ENCODE results near the gene MKLN1. TPM values are rescaled to one million over a fixed set of nuclear protein-coding genes. Genes with fewer than 3 reads are reported as not detected.
"Not testable (repeated sequence)": the region's sequence is repeated elsewhere in the genome, so short reads cannot be mapped to it uniquely, and the experiment has no call there.

Gene MKLN1
- polyA plus RNA-seq, 12 donors, result 20.4 to 43.8 (median 28.4) TPM; not detected in 1

DNA sequence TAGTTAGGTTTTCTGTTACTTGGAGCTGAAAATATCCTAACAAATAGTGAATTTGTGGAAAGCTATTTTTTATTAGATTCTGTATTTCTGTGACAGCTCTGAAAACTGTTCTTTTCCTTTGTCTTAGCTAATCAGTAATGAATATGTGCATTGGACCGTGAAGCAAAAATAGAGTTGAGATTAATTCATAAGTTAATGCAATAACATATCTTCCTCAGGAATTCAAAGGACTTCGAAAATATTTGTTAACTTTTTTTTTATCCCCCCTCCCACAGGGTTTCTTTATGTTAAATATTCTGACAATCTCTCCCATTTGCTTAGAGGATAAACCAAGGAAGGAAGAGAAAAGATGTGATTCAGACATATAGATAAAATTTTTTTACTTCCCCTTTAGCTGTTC, 127.3 kb downstream of the MKLN1 start:
- no peak for DNase-seq

DNA sequence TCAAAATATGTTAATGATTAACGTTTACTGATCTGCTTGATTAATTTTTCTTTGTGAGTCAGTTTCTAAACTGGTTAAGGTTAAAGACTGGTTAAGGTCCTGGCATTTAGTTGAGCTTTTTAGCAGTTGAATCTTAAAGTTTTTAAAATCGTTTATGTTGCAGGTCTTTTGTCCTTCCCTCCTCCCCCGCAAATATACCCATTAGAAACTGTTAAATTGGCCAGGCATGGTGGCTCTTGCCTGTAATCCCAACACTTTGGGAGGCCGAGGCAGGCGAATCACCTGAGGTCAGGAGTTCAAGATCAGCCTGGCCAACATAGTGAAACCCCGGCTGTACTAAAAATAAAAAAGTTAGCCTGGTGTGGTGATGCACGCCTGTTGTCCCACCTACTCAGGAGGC, 127.9 kb downstream of the MKLN1 start:
- DNase-seq, result no peak

DNA sequence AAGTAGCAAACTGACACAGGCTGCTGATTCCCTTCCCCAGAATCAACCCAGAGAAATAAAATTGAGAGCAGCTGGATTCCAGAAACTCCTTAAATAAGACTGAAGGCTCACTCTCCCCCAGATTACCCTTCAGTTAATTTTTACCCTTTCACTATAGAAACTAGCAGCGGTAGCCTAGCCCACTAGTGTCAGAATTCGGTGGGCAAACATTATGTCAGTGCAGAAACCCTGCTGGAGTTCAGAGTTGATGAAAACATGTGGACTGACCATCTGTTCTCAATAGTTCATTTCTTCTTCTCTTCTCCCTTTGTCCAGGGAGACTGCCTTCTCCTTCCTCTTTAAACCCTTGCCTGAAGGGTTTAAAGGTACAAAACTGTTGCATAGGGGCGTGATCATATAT, 128.7 kb downstream of the MKLN1 start:
- no peak for DNase-seq

DNA sequence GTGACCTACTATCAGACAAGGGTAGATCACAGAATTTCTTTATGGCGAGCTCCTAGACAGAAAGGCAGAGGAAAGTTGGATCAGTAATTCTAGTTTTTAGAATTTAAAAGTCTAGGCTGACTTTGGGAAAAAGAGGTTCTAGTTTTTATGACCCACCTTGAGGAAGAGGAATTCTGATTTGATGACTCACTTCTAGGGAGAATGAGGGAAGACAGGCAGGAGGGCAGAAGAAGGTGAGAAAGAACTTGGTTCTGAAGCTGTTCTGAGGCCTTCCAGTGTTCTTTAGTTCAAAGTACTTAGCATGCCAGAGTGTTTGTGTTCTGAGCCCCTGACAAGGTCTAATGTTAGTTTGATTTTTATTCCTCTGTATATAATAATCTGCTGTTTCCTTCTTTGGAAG, 131.6 kb downstream of the MKLN1 start:
- DNase-seq, result no peak

DNA sequence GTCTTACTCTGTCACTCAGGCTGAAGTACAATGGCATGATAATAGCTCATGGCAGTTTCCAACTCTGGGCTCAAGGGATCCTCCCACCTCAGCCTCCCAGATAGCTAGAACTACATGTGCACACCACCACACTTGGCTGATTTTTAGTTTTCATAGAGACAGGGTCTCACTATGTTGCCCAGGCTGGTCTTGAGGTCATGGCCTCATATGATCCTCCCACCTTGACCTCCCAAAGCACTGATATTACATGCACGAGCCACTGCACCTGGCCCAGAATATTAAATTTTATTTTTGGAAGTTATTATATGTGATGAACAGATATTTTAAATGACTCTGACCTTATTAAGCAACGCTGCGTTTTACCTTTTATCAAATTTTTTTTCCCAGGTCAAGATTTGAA, 134.4 kb downstream of the MKLN1 start:
- no peak for DNase-seq

DNA sequence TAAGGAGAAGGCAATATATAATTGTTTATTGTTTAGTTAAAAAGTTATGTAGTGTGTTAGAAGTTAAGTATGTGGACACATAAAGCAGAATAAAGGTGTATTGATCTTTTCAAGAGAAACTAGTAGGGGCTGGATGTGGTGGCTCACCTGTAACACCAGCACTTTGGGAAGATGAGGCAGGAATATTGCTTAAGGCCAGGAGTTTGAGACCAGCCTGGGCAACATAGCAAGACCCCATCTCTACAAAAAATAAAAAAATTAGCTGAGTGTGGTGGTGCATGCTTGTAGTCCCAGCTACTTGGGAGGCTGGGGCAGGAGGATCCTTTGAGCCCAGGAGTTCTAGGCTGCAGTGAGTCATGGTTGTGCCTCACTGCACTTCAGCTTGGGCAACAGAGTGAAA, 135.0 kb downstream of the MKLN1 start:
- DNase-seq, result not testable (repeated sequence)

DNA sequence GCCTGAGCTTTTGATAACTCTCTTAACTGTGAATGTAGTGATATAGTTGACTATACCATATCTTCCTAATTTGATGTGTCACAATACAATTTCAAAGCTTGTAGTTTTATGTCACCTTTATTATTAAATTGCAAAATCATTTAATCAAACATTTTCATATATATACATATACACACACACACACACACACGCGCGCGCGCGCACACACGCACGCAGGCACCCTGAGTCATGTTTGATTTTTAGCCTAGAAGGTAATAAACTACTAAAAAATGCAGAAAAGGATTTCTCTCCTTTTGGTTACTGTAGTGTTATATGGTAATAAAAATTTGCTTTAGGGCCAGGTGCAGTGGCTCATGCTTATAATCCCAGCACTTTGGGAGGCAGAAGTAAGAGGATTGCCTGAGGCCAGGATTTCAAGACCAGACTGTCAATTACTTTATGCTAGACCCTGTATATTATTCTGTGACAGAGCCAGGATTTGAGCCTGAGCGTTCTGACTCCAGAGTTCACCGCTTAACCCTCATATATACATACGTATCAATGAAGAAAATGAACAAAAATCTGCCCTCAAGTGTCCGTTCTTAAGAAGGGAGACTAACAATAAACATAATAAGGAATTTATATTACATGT, 139.2 kb downstream of the MKLN1 start:
- DNase-seq, result no peak

DNA sequence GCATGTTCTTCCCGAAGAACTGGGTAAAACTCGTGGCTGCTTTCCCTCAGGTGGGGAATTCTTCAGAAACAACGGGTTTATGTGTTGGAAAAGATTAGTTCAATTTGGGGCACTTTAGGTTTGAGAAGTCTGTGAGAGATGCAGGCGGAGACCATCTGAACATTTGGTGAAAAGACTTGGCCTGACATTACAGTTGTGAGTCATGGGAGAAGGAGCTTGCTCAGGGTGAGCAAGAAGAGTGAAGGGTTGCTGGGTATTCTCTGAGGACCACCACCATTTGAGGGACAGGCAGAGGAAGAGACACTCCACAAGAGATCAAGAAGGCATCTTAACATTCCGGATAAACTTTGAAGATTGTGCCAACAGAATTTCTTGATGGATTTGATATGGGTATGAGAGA, 140.1 kb downstream of the MKLN1 start:
- no peak for DNase-seq

DNA sequence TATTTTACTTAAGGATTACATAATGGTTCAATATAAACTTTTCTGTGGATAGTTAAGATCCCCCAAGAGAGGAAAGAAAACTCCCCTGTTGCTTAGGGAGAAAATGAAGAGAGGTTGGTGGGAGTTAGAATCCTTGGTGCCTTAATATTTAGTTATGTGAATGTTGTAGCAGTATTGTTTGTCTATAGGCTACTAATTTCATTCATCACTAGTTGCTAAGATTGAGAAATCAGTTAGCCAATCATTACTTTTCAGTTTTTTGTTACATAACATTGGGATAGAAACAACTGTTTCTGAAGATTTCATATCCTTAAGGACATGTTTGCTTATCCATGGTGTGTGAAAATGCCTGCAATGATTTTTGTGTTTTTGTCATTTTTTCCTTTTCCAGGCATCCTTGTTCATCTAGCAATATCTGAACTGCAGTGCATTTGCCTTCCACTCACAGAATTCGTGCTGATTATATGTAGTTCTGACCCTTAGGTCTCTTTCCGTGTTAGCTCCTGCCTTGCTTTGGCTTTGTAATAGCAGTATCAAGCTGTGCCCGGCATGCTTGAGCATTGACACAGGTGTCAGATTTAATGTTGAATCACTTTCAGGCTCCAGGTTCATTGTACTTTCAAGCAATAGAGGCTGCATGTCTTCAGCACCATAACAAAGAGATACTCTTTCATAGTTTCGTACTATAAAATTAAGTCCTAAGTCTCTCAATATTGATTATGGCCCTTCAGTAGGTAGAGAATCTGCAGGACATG, 143.8 kb downstream of the MKLN1 start:
- DNase-seq, result no peak

DNA sequence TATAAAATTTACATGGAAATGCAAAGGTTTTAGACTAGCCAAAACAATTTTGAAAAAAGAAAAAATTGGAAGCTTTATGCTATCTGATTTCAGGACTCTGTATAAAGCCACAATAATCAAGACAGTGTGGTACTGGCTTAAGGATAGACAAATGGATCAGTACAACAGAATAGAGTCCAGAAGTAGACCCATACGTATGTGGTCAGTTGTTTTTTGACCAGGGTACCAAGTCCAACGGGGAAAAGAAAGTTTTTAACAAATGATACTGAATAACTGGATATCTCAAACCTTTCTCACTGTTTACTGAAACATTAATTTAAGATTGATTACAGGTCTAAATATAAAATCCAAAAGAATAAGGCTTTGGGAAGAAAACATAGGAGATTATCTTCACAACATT, 149.1 kb downstream of the MKLN1 start:
- no peak for DNase-seq

DNA sequence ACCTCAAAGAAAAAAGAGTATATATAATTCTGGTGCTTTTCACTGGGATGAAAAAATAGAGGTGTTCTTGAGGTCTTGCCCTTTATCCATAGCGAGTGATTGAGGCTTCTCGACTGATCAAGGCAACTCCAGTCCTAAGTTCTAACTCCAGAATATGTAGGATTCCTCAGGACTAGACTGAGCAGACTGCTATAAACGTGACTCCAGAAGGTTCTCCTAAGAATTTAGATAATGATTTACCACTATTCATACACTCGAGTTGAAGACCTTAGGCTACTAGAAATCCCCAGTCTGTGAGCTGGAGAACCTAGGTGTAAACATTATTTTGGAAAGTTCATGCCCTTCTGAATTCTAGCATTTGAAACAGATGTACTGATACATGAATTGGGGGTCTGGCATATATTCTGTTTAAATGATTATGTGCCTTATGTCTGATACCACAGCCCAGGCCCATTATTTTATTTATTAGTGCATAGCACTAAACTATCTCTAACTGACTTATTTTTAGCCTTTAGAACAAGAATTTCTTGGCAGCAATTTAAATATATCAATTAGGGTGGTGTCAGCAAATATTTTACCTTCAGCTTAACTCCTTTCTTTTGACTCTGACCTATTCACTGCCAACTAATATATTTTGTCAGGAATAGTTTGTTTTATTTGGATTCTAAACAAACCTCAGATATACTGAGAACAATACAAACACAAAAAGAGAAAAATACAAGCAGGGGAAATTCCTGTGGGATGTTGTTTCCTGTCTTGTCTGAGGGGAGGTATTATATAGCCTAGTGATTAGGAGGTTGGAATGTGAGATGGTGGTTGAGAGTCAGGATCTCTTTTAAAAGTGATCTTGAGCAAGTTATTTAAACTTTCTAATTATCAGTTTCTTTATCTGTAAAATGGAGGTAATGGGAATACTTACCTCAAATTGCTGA, 153.0 kb downstream of the MKLN1 start:
- DNase-seq, result no peak

DNA sequence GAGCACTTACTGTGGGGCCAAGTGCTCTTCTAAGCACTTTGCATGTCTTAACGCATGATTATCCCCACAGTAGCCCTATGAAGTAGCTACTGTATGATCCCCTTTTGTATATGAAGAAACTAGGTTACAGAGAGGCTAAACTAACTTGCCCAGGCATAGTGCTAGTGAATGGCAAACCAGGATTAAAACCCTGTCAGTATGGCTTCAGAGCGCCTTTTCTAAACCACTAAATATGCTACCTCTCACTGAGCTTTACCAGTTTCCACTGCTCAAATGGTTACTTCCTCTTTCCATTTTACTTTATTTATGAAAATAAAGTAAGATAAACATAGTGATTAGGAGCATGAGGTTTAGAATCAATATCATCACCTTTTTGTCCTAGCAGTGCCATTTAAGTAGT, 155.1 kb downstream of the MKLN1 start:
- DNase-seq, result no peak

DNA sequence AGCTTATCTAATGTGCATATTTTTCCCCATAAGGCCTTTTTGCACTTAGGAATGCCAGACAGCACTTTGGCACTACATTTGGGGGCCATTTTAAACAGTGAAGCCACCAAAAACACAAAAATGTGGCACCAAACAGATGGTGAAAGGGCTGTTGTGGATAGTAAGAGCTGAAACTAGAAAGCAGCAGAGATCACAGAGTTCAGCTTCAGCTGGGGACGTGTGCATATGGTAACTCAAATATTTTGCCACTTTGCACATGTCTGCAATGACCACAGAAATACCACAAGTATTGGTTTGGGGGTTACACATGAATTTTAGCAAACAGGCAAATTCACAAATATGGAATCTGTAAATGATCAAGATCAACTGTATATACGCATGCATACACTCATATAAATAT, 155.9 kb downstream of the MKLN1 start:
- no peak for DNase-seq

DNA sequence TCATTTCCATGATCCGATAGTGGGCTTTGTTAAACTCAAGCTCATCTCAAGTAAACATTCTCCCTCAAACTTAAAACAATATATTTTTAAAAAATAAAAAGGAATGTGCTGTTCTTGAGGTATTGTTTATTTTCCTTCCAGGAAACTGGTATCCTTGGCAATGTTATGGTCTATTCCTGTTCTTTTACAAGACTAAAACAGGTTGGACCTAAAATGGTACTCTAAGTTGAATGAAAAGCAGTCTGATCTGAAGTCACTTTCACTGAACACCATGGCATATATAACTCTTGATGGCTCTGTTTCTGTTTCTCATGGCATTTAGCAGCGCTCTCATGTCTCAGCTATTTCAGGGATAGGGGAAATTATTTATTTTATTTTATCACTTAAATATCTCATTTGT, 158.7 kb downstream of the MKLN1 start:
- DNase-seq, result no peak

DNA sequence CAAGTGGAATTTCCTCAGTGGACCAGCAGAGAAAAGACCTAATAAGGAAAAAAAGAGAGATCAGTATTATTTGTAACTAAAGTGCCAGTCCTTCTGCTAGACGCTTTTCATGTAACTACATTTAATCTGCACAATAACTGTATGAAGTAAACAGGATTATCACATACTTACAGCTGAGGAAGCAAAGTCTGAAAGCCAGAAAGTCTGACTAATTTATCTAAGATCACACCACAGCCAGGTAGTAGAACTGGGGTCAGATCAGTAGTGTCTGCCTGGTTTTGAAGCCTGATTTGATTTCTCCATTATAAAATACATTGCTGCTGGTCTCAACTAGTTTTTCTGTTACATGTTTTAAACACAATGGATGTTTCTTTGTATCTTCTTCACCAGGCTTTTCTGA, 159.5 kb downstream of the MKLN1 start:
- no peak for DNase-seq

DNA sequence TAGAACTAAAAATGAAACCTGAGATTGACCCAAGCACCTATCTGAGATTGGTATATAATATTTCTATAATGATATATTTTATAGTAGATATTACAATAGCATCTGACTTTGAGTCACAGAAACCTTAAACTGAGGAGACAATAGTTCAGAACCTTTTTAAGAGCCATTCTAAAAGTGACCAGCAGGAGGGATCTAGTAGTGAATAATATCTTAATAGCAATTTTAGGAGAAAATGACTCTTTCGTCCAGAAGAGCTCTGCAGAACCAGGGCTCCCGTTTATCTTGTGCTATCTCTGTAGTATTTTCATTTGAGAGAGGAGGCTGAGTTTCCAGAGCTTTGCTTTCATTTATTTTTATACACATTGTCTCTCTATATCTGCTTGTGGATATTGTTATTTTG, 160.7 kb downstream of the MKLN1 start:
- no peak for DNase-seq

DNA sequence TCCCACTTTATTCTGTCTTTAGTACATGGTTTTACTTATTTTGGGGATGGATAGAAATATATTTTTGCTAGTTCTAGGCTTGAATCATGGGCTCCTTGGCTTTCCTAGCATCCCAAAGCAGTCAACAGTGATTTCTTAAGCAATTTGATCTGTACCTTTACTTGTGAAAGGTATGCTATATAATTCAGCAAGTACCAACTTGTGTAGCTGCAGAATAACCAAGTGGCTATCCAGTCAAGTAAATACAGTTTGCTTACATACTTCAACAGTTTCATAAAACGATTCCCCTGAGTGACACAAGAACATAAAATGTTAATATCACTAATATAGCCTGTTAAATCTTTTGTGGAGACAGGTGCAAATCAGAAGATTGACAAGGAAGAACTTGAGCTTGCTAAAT, 161.5 kb downstream of the MKLN1 start:
- no peak for DNase-seq

DNA sequence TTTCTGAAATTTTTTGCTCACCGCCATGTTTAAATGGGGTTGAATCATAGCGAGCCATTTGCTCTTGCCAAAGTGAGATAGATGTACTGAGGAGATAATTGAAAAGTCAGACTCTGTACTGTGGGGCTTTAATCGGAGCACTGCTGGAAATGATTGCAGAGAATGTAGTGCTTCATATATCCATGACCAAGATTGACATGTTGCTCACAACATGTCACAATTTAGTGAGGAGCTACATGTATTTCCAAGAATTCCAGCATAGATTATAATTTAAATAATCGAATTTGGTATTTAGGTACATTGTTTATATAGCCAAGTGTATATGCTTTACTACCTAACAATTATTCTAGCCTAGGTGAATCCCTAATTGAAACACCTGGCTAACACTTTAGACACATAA, 162.2 kb downstream of the MKLN1 start:
- DNase-seq, result no peak

DNA sequence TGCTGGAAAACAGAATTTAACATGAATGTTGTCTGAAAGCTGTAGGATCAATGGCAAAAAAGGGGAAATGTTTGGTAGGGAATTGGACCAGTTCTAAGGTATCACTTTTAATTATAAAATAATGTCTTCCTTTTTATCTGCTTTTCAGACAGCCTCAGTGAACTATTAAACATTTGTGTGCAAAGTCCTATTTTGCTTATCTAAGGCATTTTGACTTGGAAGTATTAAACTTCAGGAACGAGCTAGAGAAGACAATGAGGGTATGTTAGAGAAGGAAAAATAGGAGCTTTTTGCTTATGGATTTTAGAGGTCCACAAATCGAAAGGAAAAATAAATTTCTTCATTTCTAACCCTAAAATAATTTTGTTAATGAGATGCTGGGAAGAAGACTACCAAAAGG, 165.4 kb downstream of the MKLN1 start:
- no peak for DNase-seq

DNA sequence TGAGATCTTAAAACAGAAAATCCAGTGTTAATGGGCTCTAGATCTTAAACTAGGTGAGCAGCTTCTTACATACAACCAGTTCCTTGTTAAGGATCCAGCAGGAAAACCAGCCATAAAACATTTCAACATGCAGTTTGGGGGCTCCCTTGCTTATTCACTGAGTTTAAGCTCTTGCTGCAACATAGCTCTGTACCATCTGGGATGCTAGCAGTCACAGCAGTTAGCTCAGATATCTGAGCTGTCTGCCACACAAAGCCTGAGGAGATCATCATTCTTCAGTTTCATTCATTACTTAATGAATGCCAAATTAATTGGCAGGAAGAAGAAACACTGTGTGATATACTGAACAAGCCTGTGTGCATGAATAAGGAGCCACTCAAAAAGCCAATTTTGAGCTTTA, 165.9 kb downstream of the MKLN1 start:
- no peak for DNase-seq

DNA sequence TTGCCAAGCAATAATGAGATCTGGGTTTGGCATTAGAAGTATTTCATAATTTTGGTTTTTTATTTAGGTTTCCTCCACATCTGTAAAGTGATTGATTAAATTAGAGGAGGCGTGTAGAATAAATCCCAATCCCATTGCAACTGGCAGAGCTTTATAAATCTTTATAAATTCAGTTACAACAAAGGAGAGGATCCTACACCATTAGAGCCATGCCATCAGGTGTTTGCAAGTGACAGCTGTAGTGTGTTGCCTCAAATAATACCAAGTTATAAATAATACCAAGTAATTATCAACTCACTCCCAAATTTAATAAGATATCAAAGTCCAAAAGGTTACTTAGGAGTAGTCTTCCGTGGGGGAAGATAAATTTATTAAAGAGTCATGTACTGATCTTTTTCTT, 166.5 kb downstream of the MKLN1 start:
- DNase-seq, result no peak

DNA sequence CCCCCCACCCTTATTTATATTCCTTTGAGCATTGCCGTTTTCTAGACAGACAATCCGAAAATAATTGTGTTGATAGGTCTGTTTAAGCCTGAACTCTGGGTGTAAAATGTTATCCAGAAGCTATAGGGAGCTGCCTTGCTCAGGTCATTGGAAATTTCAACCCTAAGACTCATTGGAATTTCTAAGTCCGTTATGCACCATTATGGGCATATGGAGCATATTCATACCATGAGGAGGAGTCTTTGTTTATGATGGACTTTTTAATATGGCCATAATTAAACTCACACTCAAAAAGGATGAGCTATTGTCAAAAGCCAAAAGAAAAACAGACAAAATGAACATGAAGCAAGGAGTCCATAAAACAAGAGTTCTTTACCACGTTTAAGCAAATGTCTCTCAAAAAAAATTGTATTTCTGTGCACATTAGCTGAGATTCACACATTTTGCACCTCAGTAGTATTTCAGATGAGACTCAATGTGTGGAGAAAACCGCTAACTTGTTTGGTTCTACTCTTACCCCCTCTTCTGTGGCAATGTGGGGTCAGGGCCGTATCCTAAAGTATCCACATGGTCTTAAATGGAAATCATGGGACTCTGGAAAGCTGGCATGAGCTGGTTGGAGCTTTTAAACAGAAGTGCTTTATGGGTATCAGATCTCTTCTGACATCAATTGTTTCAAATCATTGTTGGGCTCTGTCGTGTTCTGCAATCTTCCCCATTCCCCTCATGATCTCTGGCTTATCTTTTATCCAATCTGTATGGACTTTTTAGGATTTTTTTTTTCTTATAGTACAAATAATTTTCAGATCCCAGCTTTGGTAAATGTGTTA, 168.2 kb downstream of the MKLN1 start:
- no peak for DNase-seq
